HepG2 (cell line): Measurements from ENCODE around the gene NUBPL. TPM values are rescaled to one million over a fixed set of nuclear protein-coding genes. Genes with fewer than 3 reads are reported as not detected.
A peak's percentile ranks its signal among the peaks of the same experiment; 100 is the strongest.

Experiments
- EHMT2 ChIP-seq: fragments of 200-600 bp; sonication (generic); IDR thresholded peaks from 2 replicates; pipeline ENCODE4 v1.7.0; 2017; ENCODE audit warnings: antibody characterized with exemption, low read depth, low read length, borderline replicate concordance
- ELF3 ChIP-seq: IDR thresholded peaks from 2 replicates; pipeline ENCODE4 v1.6.1; 2016; ENCODE audit warnings: missing genetic modification reagents, missing compliant biosample characterization
- FOXM1 ChIP-seq: sonication (generic); formaldehyde crosslinking; IDR thresholded peaks from 2 replicates; pipeline ENCODE4 v1.5.0; 2020; ENCODE audit warnings: missing genetic modification reagents
- GTF2F1 ChIP-seq: fragments of 150-350 bp; IDR thresholded peaks from 2 replicates; pipeline ENCODE4 v1.6.1; 2014; ENCODE audit warnings: low read length
- KDM1A ChIP-seq: IDR thresholded peaks from 2 replicates; pipeline ENCODE4 v1.6.1; 2016; ENCODE audit warnings: missing compliant biosample characterization
- KDM4B ChIP-seq: sonication (generic); formaldehyde crosslinking; IDR thresholded peaks from 2 replicates; pipeline ENCODE4 v1.4.0; 2020; ENCODE audit warnings: missing genetic modification reagents
- KLF6 ChIP-seq: IDR thresholded peaks from 2 replicates; pipeline ENCODE4 v1.8.0; 2016; ENCODE audit warnings: missing biosample characterization, missing genetic modification reagents
- KMT2A ChIP-seq: sonication (generic); formaldehyde crosslinking; IDR thresholded peaks from 2 replicates; pipeline ENCODE4 v1.4.0; 2020; ENCODE audit warnings: missing genetic modification reagents
- MLXIP ChIP-seq: sonication (generic); formaldehyde crosslinking; IDR thresholded peaks from 2 replicates; pipeline ENCODE4 v1.9.0; 2021; ENCODE audit warnings: missing genetic modification reagents, borderline replicate concordance
- SALL2 ChIP-seq: sonication (generic); formaldehyde crosslinking; IDR thresholded peaks from 2 replicates; pipeline ENCODE4 v1.8.1; 2023; ENCODE audit warnings: mild to moderate bottlenecking, missing genetic modification reagents, inconsistent platforms
- ZBTB3 ChIP-seq: sonication (generic); formaldehyde crosslinking; IDR thresholded peaks from 2 replicates; pipeline ENCODE4 v1.4.0; 2020; ENCODE audit warnings: low read depth, mild to moderate bottlenecking, moderate library complexity, missing genetic modification reagents, borderline replicate concordance
- ZBTB8A ChIP-seq: sonication (generic); formaldehyde crosslinking; IDR thresholded peaks from 2 replicates; pipeline ENCODE4 v1.4.0; 2020; ENCODE audit warnings: mild to moderate bottlenecking, low read depth, missing genetic modification reagents, borderline replicate concordance
- ZMAT3 ChIP-seq: sonication (generic); formaldehyde crosslinking; conservative IDR thresholded peaks from 2 replicates; pipeline ENCODE4 v1.7.0; 2021; ENCODE audit warnings: missing genetic modification reagents
- ZNF660 ChIP-seq: sonication (generic); formaldehyde crosslinking; IDR thresholded peaks from 2 replicates; pipeline ENCODE4 v1.5.1; 2020; ENCODE audit warnings: mild to moderate bottlenecking, low read depth, missing genetic modification reagents, borderline replicate concordance
- ZNF878 ChIP-seq: sonication (generic); formaldehyde crosslinking; IDR thresholded peaks from 2 replicates; pipeline ENCODE4 v1.8.1; 2023; ENCODE audit warnings: mild to moderate bottlenecking, missing genetic modification reagents, moderate library complexity
- polyA plus RNA-seq, 8 experiments: library from polyadenylated mRNA; depleted of rRNA in 3 of 8; stranded (reverse) in 7 of 8; unstranded in 1 of 8; fragments of >200 nt; fragmentation: Illumina TruSeq in 4 of 8; extraction: Trizol in 4 of 8; gene quantifications; 2 replicates each; pipeline versions ENCODE4 v1.2.1 to v1.2.3, GENCODE V29; 2011 to 2016; ENCODE audit warnings: low read depth in 4 of 8, missing spikeins in 1 of 8, mixed read lengths in 1 of 8; ENCODE audit not compliant: insufficient read depth in 1 of 8
- total RNA-seq, 5 experiments: library from RNA; depleted of rRNA; stranded (reverse); fragments of >200 nt; fragmentation: Illumina TruSeq; extraction: Trizol; gene quantifications; 2 replicates each; pipeline ENCODE4 v1.2.3, GENCODE V29; 2016; ENCODE audit warnings: low read depth in 1 of 5
- TF ChIP-seq, protein P1 (sequence below): sonication (generic); formaldehyde crosslinking; IDR thresholded peaks from 2 replicates; pipeline ENCODE4 v1.8.0; 2022; ENCODE audit warnings: missing genetic modification reagents, mild to moderate bottlenecking, moderate library complexity, borderline replicate concordance
- TF ChIP-seq, protein P2 (sequence below): sonication (generic); formaldehyde crosslinking; IDR thresholded peaks from 2 replicates; pipeline ENCODE4 v1.4.0; 2020; ENCODE audit warnings: missing genetic modification reagents

The NUBPL gene
- total and polyA plus RNA-seq, 2 of the 13 experiments (the other 11 are each of a cell fraction or from before 2014, with no cell fraction given) = 21.3 to 44.1 TPM

DNA sequence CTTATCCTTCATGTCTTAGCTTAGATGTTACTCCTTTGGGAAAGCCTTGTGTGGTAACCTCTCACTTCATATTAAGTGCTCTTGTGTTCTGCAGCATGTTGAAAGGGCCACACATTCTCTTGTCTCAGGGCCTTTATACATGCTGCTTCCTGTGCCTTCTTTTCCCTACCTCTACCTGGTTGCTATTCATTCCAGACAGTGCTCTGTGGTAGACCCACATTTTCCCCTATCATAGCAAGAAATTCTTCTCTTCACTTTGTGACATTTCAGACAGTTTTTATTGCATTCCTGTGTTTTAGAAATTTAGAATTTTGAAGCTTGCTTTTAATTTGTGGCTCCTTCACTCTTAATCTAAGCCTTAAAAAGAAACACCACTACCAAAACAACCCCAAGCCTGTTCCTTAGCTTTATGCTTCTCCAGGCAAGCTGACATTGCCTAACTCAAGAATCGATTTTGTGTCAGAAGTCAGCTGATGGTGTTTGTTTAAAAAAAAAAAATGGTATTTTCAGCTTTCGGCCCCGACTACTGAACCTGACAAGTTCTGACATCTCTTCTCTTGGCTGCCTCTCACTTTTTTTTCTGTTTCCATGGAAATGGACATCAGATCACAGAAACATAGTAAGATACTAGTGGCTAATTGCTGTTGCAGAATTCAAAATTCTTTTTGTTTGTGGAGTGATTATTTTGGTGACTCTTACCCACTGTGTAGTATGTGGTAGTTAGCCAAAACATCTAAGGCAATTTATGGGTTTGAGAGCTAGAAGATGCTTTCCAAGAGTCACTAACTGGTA lies 156.3 kb downstream of the NUBPL start (continued):
- no peak for TF ChIP-seq MLXIP (CRISPR knock-in tag)
- TF ChIP-seq, protein P1, sequence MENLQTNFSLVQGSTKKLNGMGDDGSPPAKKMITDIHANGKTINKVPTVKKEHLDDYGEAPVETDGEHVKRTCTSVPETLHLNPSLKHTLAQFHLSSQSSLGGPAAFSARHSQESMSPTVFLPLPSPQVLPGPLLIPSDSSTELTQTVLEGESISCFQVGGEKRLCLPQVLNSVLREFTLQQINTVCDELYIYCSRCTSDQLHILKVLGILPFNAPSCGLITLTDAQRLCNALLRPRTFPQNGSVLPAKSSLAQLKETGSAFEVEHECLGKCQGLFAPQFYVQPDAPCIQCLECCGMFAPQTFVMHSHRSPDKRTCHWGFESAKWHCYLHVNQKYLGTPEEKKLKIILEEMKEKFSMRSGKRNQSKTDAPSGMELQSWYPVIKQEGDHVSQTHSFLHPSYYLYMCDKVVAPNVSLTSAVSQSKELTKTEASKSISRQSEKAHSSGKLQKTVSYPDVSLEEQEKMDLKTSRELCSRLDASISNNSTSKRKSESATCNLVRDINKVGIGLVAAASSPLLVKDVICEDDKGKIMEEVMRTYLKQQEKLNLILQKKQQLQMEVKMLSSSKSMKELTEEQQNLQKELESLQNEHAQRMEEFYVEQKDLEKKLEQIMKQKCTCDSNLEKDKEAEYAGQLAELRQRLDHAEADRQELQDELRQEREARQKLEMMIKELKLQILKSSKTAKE (CRISPR knock-in tag) = 0 out of 2 replicates have a peak, but pooled peaks have one; percentile 46
- TF ChIP-seq KDM4B (CRISPR knock-in tag) = peak; percentile 83; the same call in 1 of the 2 replicates
- no peak for TF ChIP-seq ZNF878 (CRISPR knock-in tag)
- TF ChIP-seq KLF6 (CRISPR knock-in tag) = peak; percentile 94
- no peak for TF ChIP-seq ZMAT3
- peak; percentile 73 for TF ChIP-seq ELF3 (CRISPR knock-in tag)
- TF ChIP-seq SALL2 (CRISPR knock-in tag) = no peak; the same call in 1 of the 2 replicates
- TF ChIP-seq, protein P2, sequence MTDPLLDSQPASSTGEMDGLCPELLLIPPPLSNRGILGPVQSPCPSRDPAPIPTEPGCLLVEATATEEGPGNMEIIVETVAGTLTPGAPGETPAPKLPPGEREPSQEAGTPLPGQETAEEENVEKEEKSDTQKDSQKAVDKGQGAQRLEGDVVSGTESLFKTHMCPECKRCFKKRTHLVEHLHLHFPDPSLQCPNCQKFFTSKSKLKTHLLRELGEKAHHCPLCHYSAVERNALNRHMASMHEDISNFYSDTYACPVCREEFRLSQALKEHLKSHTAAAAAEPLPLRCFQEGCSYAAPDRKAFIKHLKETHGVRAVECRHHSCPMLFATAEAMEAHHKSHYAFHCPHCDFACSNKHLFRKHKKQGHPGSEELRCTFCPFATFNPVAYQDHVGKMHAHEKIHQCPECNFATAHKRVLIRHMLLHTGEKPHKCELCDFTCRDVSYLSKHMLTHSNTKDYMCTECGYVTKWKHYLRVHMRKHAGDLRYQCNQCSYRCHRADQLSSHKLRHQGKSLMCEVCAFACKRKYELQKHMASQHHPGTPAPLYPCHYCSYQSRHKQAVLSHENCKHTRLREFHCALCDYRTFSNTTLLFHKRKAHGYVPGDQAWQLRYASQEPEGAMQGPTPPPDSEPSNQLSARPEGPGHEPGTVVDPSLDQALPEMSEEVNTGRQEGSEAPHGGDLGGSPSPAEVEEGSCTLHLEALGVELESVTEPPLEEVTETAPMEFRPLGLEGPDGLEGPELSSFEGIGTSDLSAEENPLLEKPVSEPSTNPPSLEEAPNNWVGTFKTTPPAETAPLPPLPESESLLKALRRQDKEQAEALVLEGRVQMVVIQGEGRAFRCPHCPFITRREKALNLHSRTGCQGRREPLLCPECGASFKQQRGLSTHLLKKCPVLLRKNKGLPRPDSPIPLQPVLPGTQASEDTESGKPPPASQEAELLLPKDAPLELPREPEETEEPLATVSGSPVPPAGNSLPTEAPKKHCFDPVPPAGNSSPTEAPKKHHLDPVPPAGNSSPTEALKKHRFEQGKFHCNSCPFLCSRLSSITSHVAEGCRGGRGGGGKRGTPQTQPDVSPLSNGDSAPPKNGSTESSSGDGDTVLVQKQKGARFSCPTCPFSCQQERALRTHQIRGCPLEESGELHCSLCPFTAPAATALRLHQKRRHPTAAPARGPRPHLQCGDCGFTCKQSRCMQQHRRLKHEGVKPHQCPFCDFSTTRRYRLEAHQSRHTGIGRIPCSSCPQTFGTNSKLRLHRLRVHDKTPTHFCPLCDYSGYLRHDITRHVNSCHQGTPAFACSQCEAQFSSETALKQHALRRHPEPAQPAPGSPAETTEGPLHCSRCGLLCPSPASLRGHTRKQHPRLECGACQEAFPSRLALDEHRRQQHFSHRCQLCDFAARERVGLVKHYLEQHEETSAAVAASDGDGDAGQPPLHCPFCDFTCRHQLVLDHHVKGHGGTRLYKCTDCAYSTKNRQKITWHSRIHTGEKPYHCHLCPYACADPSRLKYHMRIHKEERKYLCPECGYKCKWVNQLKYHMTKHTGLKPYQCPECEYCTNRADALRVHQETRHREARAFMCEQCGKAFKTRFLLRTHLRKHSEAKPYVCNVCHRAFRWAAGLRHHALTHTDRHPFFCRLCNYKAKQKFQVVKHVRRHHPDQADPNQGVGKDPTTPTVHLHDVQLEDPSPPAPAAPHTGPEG (CRISPR knock-in tag) = 0 out of 2 replicates have a peak, but pooled peaks have one; percentile 61
- TF ChIP-seq KDM1A (CRISPR knock-in tag) = peak; percentile 88
- TF ChIP-seq ZBTB8A (CRISPR knock-in tag) = 0 out of 2 replicates have a peak, but pooled peaks have one; percentile 8
- no peak for TF ChIP-seq ZNF660
- TF ChIP-seq ZBTB3 = no peak
- peak; percentile 75; the same call in 1 of the 2 replicates for TF ChIP-seq EHMT2
- TF ChIP-seq GTF2F1 = no peak
- TF ChIP-seq KMT2A (CRISPR knock-in tag) = peak; percentile 71; the same call in 1 of the 2 replicates
- no peak for TF ChIP-seq FOXM1 (CRISPR knock-in tag)
